Loucy (cell line): ENCODE measurements around the gene RBKS.
"Not testable (repeated sequence)": the region's sequence is repeated elsewhere in the genome, so short reads cannot be mapped to it uniquely, and the experiment has no call there.

Experiments
- H2AFZ ChIP-seq: fragments of 200-600 bp; sonication (generic); 2 replicates; pipeline ENCODE4 v1.6.0; 2016; ENCODE audit warnings: antibody characterized with exemption, mild to moderate bottlenecking, low read length, moderate library complexity
- H3F3A ChIP-seq: fragments of 200-600 bp; 2 replicates; pipeline ENCODE4 v1.6.0; 2016; ENCODE audit warnings: antibody characterized with exemption, low read depth, mild to moderate bottlenecking
- H3K27me3 ChIP-seq: fragments of 200-600 bp; sonication (generic); 2 replicates; pipeline ENCODE4 v1.6.1; 2014; ENCODE audit warnings: low read length, mild to moderate bottlenecking; ENCODE audit not compliant: insufficient read depth, poor library complexity, severe bottlenecking
- H3K36me3 ChIP-seq: fragments of 200-600 bp; sonication (generic); 2 replicates; pipeline ENCODE4 v1.6.1; 2016; ENCODE audit warnings: low read length; ENCODE audit not compliant: insufficient read depth
- H3K4me1 ChIP-seq: fragments of 200-600 bp; sonication (generic); 2 replicates; pipeline ENCODE4 v1.5.1; 2014; ENCODE audit warnings: low read length, mild to moderate bottlenecking; ENCODE audit not compliant: insufficient read depth, poor library complexity, severe bottlenecking
- H3K4me2 ChIP-seq: fragments of 200-600 bp; sonication (generic); 2 replicates; pipeline ENCODE4 v1.6.0; 2014; ENCODE audit warnings: antibody characterized with exemption, low read length, low read depth, mild to moderate bottlenecking; ENCODE audit not compliant: poor library complexity, severe bottlenecking
- H3K4me3 ChIP-seq: fragments of 200-600 bp; sonication (generic); 2 replicates; pipeline ENCODE4 v1.5.1; 2014; ENCODE audit warnings: low read length, mild to moderate bottlenecking, mixed read lengths; ENCODE audit not compliant: poor library complexity, severe bottlenecking
- H3K79me2 ChIP-seq: fragments of 200-600 bp; sonication (generic); 2 replicates; pipeline ENCODE4 v1.6.1; 2014; ENCODE audit warnings: low read length; ENCODE audit not compliant: insufficient read depth
- H3K9ac ChIP-seq: fragments of 200-600 bp; sonication (generic); 2 replicates; pipeline ENCODE4 v1.6.0; 2014; ENCODE audit warnings: mild to moderate bottlenecking, low read depth, low read length, moderate library complexity; ENCODE audit not compliant: poor library complexity, severe bottlenecking
- H3K9me2 ChIP-seq: fragments of 200-600 bp; sonication (generic); replicated peaks from 2 replicates; pipeline ENCODE4 v1.6.1; 2016; ENCODE audit warnings: low read depth, low read length, mixed read lengths
- H3K9me3 ChIP-seq: fragments of 200-600 bp; sonication (generic); 2 replicates; pipeline ENCODE4 v1.6.1; 2014; ENCODE audit warnings: mild to moderate bottlenecking, antibody characterized with exemption, low read length, low read depth; ENCODE audit not compliant: insufficient read depth
- H4K20me1 ChIP-seq: fragments of 200-600 bp; sonication (generic); 2 replicates; pipeline ENCODE4 v1.6.0; 2014; ENCODE audit warnings: antibody characterized with exemption, low read length, mild to moderate bottlenecking; ENCODE audit not compliant: insufficient read depth, poor library complexity, severe bottlenecking
- EZH2phosphoT487 ChIP-seq: fragments of 200-600 bp; IDR thresholded peaks from 2 replicates; pipeline ENCODE4 v1.6.1; 2018; ENCODE audit warnings: antibody characterized with exemption, mild to moderate bottlenecking, moderate library complexity, borderline replicate concordance
- TF ChIP-seq, protein P1 (sequence below): fragments of 200-600 bp; sonication (generic); conservative IDR thresholded peaks from 2 replicates; pipeline ENCODE4 v1.5.1; 2014; ENCODE audit warnings: mild to moderate bottlenecking, antibody characterized with exemption, low read length

The RBKS gene

DNA sequence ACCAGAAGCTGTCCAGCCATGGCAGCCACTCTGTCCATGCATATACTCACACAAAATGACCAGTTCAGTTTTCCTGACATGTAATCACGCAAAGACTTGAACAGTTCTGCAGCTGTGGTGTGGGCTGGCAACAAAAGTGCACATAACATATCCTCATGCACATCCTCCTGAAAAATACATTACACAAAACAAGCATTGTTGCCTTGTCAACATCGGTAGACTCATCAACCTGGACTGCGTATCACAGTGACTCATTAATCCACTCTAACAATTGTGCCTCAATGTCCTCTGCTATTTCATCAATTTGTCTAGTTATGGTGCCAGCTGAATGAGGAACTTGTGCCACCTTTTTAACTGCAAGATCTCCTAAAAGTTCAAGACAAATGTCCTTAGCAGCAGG lies 19.5 kb downstream of the RBKS start:
- Histone ChIP-seq H3K4me2 (no peak overlapping the region), H3K9me2 (no peaks in the 10 kb centered on the region), H3K9ac (no peak overlapping the region), H4K20me1 (no peaks in the 10 kb centered on the region), H3K27me3 (no peaks in the 10 kb centered on the region), H3K36me3 (no peaks in the 10 kb centered on the region), H3F3A (no peaks in the 10 kb centered on the region), H3K4me3 (no peak overlapping the region), H3K4me1 (peaks cover 12% of the 10 kb centered on the region), H2AFZ (no peak overlapping the region), H3K79me2 (no peaks in the 10 kb centered on the region), H3K9me3 (no peaks in the 10 kb centered on the region)
- TF ChIP-seq EZH2phosphoT487, result no peak
- TF ChIP-seq, protein P1, sequence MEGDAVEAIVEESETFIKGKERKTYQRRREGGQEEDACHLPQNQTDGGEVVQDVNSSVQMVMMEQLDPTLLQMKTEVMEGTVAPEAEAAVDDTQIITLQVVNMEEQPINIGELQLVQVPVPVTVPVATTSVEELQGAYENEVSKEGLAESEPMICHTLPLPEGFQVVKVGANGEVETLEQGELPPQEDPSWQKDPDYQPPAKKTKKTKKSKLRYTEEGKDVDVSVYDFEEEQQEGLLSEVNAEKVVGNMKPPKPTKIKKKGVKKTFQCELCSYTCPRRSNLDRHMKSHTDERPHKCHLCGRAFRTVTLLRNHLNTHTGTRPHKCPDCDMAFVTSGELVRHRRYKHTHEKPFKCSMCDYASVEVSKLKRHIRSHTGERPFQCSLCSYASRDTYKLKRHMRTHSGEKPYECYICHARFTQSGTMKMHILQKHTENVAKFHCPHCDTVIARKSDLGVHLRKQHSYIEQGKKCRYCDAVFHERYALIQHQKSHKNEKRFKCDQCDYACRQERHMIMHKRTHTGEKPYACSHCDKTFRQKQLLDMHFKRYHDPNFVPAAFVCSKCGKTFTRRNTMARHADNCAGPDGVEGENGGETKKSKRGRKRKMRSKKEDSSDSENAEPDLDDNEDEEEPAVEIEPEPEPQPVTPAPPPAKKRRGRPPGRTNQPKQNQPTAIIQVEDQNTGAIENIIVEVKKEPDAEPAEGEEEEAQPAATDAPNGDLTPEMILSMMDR, result no peak

DNA sequence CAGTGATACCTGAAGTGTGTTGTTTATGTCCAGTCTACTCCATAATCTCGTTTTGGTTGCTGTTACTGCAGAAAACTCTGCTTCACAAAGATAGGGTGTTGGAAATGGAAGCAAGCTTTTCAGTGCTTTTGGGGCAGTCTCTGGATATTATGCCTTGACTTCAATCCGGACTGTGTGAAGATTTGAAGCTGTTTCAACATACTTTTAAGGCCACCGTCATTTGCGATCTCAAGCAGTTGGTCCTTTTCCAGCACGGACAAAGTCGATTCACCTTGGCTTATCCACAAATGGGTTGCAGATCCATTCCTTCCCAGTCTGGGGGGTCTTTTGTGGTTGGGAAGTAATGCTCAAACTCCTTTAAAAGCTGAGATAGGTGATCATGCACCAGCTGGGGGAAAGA lies 20.4 kb downstream of the RBKS start:
- no peaks in the 10 kb centered on the region for H3K27me3 ChIP-seq
- H3K9me2 ChIP-seq, result no peaks in the 10 kb centered on the region
- H4K20me1 ChIP-seq, result no peaks in the 10 kb centered on the region
- H3K9ac ChIP-seq, result no peak overlapping the region
- H3F3A ChIP-seq, result no peaks in the 10 kb centered on the region
- H3K4me1 ChIP-seq, result peaks cover 12% of the 10 kb centered on the region
- H3K79me2 ChIP-seq, result no peaks in the 10 kb centered on the region
- no peaks in the 10 kb centered on the region for H3K36me3 ChIP-seq
- no peaks in the 10 kb centered on the region for H3K9me3 ChIP-seq
- no peak overlapping the region for H3K4me2 ChIP-seq
- no peak overlapping the region for H2AFZ ChIP-seq
- H3K4me3 ChIP-seq, result no peak overlapping the region
- TF ChIP-seq, protein P1, result no peak
- TF ChIP-seq EZH2phosphoT487, result no peak

DNA sequence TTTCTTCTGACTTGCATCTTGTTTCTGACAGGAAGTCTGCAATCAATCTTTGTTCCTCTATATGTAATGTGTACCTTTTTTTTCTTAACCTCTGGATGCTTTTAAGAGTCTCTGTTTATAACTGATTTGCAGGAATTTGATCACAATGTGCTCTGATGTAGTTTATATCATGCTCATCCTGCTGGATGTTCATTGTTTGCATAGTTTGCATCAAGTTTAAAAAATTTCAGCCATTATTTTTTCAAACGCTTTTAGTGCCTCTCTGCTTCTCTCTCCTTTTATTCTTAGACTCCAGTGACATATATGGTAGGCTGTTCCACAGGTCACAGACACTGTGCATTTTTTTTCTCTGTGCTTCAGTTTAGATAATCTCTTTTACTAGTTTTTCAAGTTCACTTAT lies 23.9 kb downstream of the RBKS start:
- H4K20me1 ChIP-seq, result no peaks in the 10 kb centered on the region
- H3K9me3 ChIP-seq, result no peaks in the 10 kb centered on the region
- H3K27me3 ChIP-seq, result no peaks in the 10 kb centered on the region
- H3K36me3 ChIP-seq, result no peaks in the 10 kb centered on the region
- H3K4me1 ChIP-seq, result peaks cover 4% of the 10 kb centered on the region
- no peaks in the 10 kb centered on the region for H3K79me2 ChIP-seq
- H3K9me2 ChIP-seq, result no peaks in the 10 kb centered on the region
- no peak overlapping the region for H2AFZ ChIP-seq
- no peaks in the 10 kb centered on the region for H3F3A ChIP-seq
- no peak overlapping the region for H3K4me3 ChIP-seq
- TF ChIP-seq, protein P1, result no peak
- TF ChIP-seq EZH2phosphoT487, result no peak
- H3K9ac ChIP-seq, result no peak overlapping the region
- no peak overlapping the region for H3K4me2 ChIP-seq

DNA sequence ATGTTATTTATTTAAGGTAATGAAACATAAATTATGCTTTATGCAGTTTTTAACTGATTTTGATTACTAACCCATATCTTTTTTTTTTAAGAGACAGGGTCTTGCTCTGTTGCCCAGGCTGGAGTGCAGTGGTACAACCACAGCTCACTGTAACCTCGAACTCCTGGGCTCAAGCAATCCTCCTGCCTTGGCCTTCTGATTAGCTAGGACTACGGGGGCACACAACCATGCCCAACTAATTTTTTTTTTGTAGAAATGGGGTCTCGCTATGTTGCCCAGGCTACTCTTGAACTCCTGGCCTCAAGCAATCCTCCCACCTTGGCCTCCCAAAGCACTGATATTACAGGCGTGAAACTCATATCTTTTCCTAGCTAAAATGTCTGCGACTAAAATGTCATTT lies 26.2 kb downstream of the RBKS start:
- not testable (repeated sequence) for H2AFZ ChIP-seq, H3K79me2 ChIP-seq, H3K4me1 ChIP-seq, H3K36me3 ChIP-seq, H3K4me2 ChIP-seq, H3K9me2 ChIP-seq, H4K20me1 ChIP-seq, H3F3A ChIP-seq, H3K4me3 ChIP-seq, H3K9me3 ChIP-seq, H3K9ac ChIP-seq, H3K27me3 ChIP-seq
